ENCODE data around the gene OR5AN1. TPM values are rescaled to one million over a fixed set of nuclear protein-coding genes. Genes with fewer than 3 reads are reported as not detected.

Gene OR5AN1
- not detected for total RNA-seq (2021; ENCODE audit: unreplicated experiment)
- polyA plus RNA-seq (2012): not detected in 2 replicates
- not detected for Bru-seq, nascent RNA
- not detected for BruChase-seq, experiment 1, labeled RNA remaining after a 6-hour chase
- not detected for BruChase-seq, experiment 2, labeled RNA remaining after a 2-hour chase
- long read RNA-seq: 0 reads

GRCh38 chr11:59358595-59358994 lies at the start of gene OR5AN1:
Gene OR5AN1, plus strand, starts transcription at chr11:59358895. Its CDS starts 5,564 bp downstream, at chr11:59364459.
- no peak within 1 kb of the TSS for H3K27ac ChIP-seq (ENCODE audit: low read depth, low read length)
- no TSS peak for BruUV-seq (replicated peaks)
- ChIA-PET CTCF (no interaction called here), POLR2A (no interaction called here), RAD21 (ENCODE audit: low non-redundant PET in 1 of 2, low total read pairs in 2 of 2, uncharacterized antibody in 2 of 2, unreplicated experiment in 2 of 2) (interaction anchor here in 1 of 2 experiments (0.6 kb wide), 1 partner anchor 8 kb away, joined by 3 read pairs; no protein-coding TSS in a partner anchor)
- no peaks in the 10 kb centered on the region for H3K4me1 ChIP-seq (ENCODE audit: control insufficient read depth in 1 of 2, insufficient read depth in 2 of 2, low read length in 2 of 2)
- H3K4me2 ChIP-seq (ENCODE audit: low read length): no peak within 1 kb of the TSS
- intact Hi-C loops (cut with micrococcal nuclease): no loop called here
- no peaks in the 10 kb centered on the region for H3K27me3 ChIP-seq (ENCODE audit: insufficient read depth, low read length)
- no peaks in the 10 kb centered on the region for H4K20me1 ChIP-seq (ENCODE audit: insufficient read depth)
- no peak for TF ChIP-seq POLR2A (IDR thresholded peaks at IDR 0.05; ENCODE audit: borderline replicate concordance, extremely low read depth, insufficient read depth, insufficient read length)
- no peak for TF ChIP-seq TCF7L2 (IDR thresholded peaks at IDR 0.05; ENCODE audit: borderline replicate concordance, extremely low read depth, insufficient read depth, insufficient read length)
- no peak for TF ChIP-seq ELF1 (IDR thresholded peaks at IDR 0.05; ENCODE audit: borderline replicate concordance, low read depth)
- TF ChIP-seq ATF3 (IDR thresholded peaks at IDR 0.05): no peak
- TF ChIP-seq POLR2AphosphoS5 (IDR thresholded peaks at IDR 0.05; ENCODE audit: low read depth, low read length): no peak
- no peak for TF ChIP-seq FOSL1 (IDR thresholded peaks at IDR 0.05; ENCODE audit: low read depth)
- no peak for TF ChIP-seq SP1 (IDR thresholded peaks at IDR 0.05; ENCODE audit: low read depth)
- TF ChIP-seq YY1 (IDR thresholded peaks at IDR 0.05; ENCODE audit: extremely low read depth, insufficient replicate concordance, low read depth, low read length): no peak
- no peak for TF ChIP-seq EGR1 (IDR thresholded peaks at IDR 0.05; ENCODE audit: low read depth)
- no peak for TF ChIP-seq CBX3 (IDR thresholded peaks at IDR 0.05; ENCODE audit: low read depth)
- no peak for TF ChIP-seq EZH2phosphoT487 (IDR thresholded peaks at IDR 0.05; ENCODE audit: borderline replicate concordance)
- no peak for TF ChIP-seq ZBTB33 (IDR thresholded peaks at IDR 0.05; ENCODE audit: extremely low read depth, insufficient replicate concordance, low read length)
- TF ChIP-seq ZFX (IDR thresholded peaks at IDR 0.05): no peak
- TF ChIP-seq, protein P1, sequence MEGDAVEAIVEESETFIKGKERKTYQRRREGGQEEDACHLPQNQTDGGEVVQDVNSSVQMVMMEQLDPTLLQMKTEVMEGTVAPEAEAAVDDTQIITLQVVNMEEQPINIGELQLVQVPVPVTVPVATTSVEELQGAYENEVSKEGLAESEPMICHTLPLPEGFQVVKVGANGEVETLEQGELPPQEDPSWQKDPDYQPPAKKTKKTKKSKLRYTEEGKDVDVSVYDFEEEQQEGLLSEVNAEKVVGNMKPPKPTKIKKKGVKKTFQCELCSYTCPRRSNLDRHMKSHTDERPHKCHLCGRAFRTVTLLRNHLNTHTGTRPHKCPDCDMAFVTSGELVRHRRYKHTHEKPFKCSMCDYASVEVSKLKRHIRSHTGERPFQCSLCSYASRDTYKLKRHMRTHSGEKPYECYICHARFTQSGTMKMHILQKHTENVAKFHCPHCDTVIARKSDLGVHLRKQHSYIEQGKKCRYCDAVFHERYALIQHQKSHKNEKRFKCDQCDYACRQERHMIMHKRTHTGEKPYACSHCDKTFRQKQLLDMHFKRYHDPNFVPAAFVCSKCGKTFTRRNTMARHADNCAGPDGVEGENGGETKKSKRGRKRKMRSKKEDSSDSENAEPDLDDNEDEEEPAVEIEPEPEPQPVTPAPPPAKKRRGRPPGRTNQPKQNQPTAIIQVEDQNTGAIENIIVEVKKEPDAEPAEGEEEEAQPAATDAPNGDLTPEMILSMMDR (IDR thresholded peaks at IDR 0.05 in 2 of 3, conservative IDR thresholded peaks at IDR 0.05 in 1 of 3; ENCODE audit: borderline replicate concordance in 1 of 3, insufficient read depth in 1 of 3, low read depth in 2 of 3, low read length in 2 of 3): no peak
- H3K9ac ChIP-seq (ENCODE audit: low read length): no peak within 1 kb of the TSS
- no peaks in the 10 kb centered on the region for H3K9me2 ChIP-seq (ENCODE audit: insufficient read depth)
- ATAC-seq: no peak
- no peak within 1 kb of the TSS for H2AFZ ChIP-seq (ENCODE audit: low read depth, low read length, poor library complexity, severe bottlenecking)
- no peaks in the 10 kb centered on the region for H3K36me3 ChIP-seq (ENCODE audit: control insufficient read depth in 1 of 2, insufficient read depth in 2 of 2, low read length in 2 of 2)
- no peaks in the 10 kb centered on the region for H3K9me3 ChIP-seq (ENCODE audit: control insufficient read depth in 1 of 2, insufficient read depth in 1 of 2, low read depth in 1 of 2, low read length in 2 of 2)
- H3K4me3 ChIP-seq (replicated peaks in 1 of 2; ENCODE audit: low read depth in 1 of 2, low read length in 2 of 2): no peak within 1 kb of the TSS
- no peak for DNase-seq (ENCODE audit: low read depth, low spot score)
- no peaks in the 10 kb centered on the region for H3K79me2 ChIP-seq (ENCODE audit: insufficient read depth, low read length)
